Tibial nerve (tissue), 4 donors: ENCODE data around the gene AURKAIP1. TPM values are rescaled to one million over a fixed set of nuclear protein-coding genes. Genes with fewer than 3 reads are reported as not detected.
"Not testable (repeated sequence)": the region's sequence is repeated elsewhere in the genome, so short reads cannot be mapped to it uniquely, and the experiment has no call there.

Source experiments
- DNase-seq, 2 donors: peaks; one replicate each; pipeline ENCODE4 v3.0.0-alpha.2; 2019; ENCODE audit warnings: low spot score in 2 of 2
- H3K27ac ChIP-seq, 4 donors: fragments of 200-600 bp; sonication (generic) in 3 of 4; one replicate each; pipeline ENCODE4 v1.5.1; 2017 to 2019; ENCODE audit warnings: mild to moderate bottlenecking in 1 of 4
- H3K27me3 ChIP-seq, 2 donors: fragments of 200-600 bp; sonication (generic) in 1 of 2; one replicate each; pipeline versions ENCODE4 v1.5.1 to v1.6.0; 2017 to 2019
- H3K36me3 ChIP-seq, 3 donors: fragments of 200-600 bp; sonication (generic); one replicate each; pipeline ENCODE4 v1.5.1; 2018 to 2019
- H3K4me1 ChIP-seq, 4 donors: fragments of 200-600 bp; sonication (generic) in 3 of 4; one replicate each; pipeline ENCODE4 v1.5.1; 2017 to 2019
- H3K4me3 ChIP-seq, 4 donors: fragments of 200-600 bp; sonication (generic) in 3 of 4; one replicate each; pipeline ENCODE4 v1.5.1; 2017 to 2019; ENCODE audit warnings: mild to moderate bottlenecking in 1 of 4, moderate library complexity in 1 of 4
- H3K9me3 ChIP-seq, 4 donors: fragments of 200-600 bp; sonication (generic) in 3 of 4; one replicate each; pipeline ENCODE4 v1.5.1; 2017 to 2019
- EP300 ChIP-seq, 2 donors: sonication (generic); formaldehyde crosslinking; IDR thresholded peaks; one replicate each; pipeline ENCODE4 v1.6.1; 2017; ENCODE audit warnings: antibody characterized with exemption in 2 of 2, mild to moderate bottlenecking in 1 of 2
- POLR2A ChIP-seq, 2 donors: fragments of 450-650 bp; IDR thresholded peaks; one replicate each; pipeline ENCODE4 v1.6.1; 2017; ENCODE audit warnings: antibody characterized with exemption in 2 of 2, mild to moderate bottlenecking in 2 of 2, moderate library complexity in 2 of 2
- WGBS, 2 donors: methylation state at CpG; one replicate each; pipeline ENCODE4 v1.1.5; 2018; 5-methylcytosine and 5-hydroxymethylcytosine counted together
- total RNA-seq, 4 donors: library from RNA; depleted of rRNA; stranded (reverse); fragments of >200 nt; gene quantifications; one replicate each; pipeline ENCODE4 v1.1.0, GENCODE V29; 2016
- TF ChIP-seq, protein P1 (sequence below), 5 experiments: fragments of 200-600 bp in 3 of 5; fragments of 450-650 bp in 2 of 5; sonication (generic) in 3 of 5; IDR thresholded peaks; one replicate each; pipeline ENCODE4 v1.5.1; 2016 to 2019; ENCODE audit warnings: antibody characterized with exemption in 5 of 5, mild to moderate bottlenecking in 3 of 5, moderate library complexity in 2 of 5

The AURKAIP1 gene
- total RNA-seq, 4 donors from 2014 or later, result 63.9 to 128 (median 105) TPM

DNA sequence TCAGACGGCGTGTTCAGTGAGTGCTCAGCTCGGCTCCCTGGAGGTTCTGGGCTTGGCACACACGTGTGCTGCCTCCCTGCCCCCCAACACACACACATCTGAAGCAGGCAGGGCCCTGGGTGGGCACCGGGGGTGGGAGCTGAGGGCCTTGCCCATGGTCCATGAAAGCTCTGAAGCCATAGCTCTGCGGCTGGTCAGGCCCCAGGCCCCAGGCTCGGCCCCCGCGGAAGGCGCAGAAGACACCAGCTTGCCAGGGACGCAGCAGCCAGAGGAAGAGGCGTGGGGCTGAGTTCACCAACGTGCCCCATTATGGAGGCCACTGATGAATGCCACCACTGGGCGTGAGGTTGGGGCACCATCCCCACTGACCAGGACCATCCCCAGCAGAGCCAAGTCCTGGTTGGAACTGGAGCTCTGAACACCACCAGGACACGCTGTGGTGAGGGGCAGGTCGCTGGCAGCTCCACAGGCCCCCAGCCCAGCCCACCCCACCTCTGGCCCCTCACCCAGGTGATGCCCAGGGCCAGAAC is 4.2 kb downstream of the AURKAIP1 start:
- peak overlapping the region in 1 of 4 donors; percentile 58 for H3K27ac ChIP-seq
- H3K4me1 ChIP-seq, result peaks cover 0 to 40% (median 23%) of the 10 kb centered on the region in 4 donors
- H3K36me3 ChIP-seq, result peaks cover 0 to 18% (median 7%) of the 10 kb centered on the region in 3 donors
- no peaks in the 10 kb centered on the region for H3K27me3 ChIP-seq
- no peak overlapping the region for H3K4me3 ChIP-seq
- 80 to 83% methylated on average over 10 to 13 of the region's 16 CpGs for WGBS, 2 donors
- H3K9me3 ChIP-seq, result no peaks in the 10 kb centered on the region
- TF ChIP-seq EP300 (IDR thresholded peaks at IDR 0.05) (no peak), POLR2A (IDR thresholded peaks at IDR 0.05) (no peak)
- TF ChIP-seq, protein P1, sequence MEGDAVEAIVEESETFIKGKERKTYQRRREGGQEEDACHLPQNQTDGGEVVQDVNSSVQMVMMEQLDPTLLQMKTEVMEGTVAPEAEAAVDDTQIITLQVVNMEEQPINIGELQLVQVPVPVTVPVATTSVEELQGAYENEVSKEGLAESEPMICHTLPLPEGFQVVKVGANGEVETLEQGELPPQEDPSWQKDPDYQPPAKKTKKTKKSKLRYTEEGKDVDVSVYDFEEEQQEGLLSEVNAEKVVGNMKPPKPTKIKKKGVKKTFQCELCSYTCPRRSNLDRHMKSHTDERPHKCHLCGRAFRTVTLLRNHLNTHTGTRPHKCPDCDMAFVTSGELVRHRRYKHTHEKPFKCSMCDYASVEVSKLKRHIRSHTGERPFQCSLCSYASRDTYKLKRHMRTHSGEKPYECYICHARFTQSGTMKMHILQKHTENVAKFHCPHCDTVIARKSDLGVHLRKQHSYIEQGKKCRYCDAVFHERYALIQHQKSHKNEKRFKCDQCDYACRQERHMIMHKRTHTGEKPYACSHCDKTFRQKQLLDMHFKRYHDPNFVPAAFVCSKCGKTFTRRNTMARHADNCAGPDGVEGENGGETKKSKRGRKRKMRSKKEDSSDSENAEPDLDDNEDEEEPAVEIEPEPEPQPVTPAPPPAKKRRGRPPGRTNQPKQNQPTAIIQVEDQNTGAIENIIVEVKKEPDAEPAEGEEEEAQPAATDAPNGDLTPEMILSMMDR (IDR thresholded peaks at IDR 0.05), result no peak
- no peak for DNase-seq

GRCh38 chr1:1370094-1370493 is 4.9 kb downstream of the AURKAIP1 start:
- not testable (repeated sequence) for DNase-seq
- H3K4me1 ChIP-seq, result peaks cover 0 to 38% (median 21%) of the 10 kb centered on the region in 4 donors

GRCh38 chr1:1367315-1367714 is 7.7 kb downstream of the AURKAIP1 start:
- Histone ChIP-seq H3K9me3 (no peaks in the 10 kb centered on the region), H3K27me3 (no peaks in the 10 kb centered on the region), H3K36me3 (peaks cover 0 to 2% (median 0%) of the 10 kb centered on the region in 3 donors), H3K4me3 (no peak overlapping the region), H3K27ac (no peak overlapping the region), H3K4me1 (peaks cover 0 to 18% (median 7%) of the 10 kb centered on the region in 4 donors)
- WGBS, 2 donors, result 93 to 94% methylated on average over 5 of the region's 5 CpGs
- TF ChIP-seq, protein P1 (IDR thresholded peaks at IDR 0.05), result no peak
- TF ChIP-seq POLR2A (IDR thresholded peaks at IDR 0.05) (no peak), EP300 (IDR thresholded peaks at IDR 0.05) (no peak)
- DNase-seq, result no peak

More at GRCh38 chr1:1370094-1370493, 4.9 kb downstream of the AURKAIP1 start:
- not testable (repeated sequence) for H3K27ac ChIP-seq, H3K27me3 ChIP-seq, H3K4me3 ChIP-seq, H3K9me3 ChIP-seq
- 91 to 92% methylated on average over 14 of the region's 14 CpGs for WGBS, 2 donors
- H3K36me3 ChIP-seq, result peaks cover 0 to 18% (median 7%) of the 10 kb centered on the region in 3 donors

DNA sequence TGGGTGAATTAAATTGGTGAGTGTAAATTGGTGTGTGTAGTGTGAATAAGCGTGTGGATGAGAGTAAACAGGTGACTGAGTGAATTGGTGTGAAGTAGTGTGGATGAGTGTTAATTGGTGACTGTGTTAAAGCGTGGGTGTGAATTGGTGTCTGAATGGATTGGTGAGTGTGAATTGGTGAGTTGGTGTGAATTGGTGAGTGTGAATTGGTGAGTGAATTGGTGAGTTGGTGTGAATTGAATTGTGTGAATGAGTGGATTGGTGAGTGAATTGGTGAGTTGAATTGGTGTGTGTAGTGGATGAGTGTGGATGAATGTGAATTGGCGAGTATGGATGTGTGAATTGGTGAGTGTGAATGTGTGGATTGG is 8.3 kb downstream of the AURKAIP1 start:
- TF ChIP-seq EP300 (IDR thresholded peaks at IDR 0.05) (no peak), POLR2A (IDR thresholded peaks at IDR 0.05) (no peak)
- TF ChIP-seq, protein P1 (IDR thresholded peaks at IDR 0.05), result no peak
- WGBS, 2 donors, result 92 to 99% methylated on average over 3 of the region's 3 CpGs
- Histone ChIP-seq H3K4me1 (peaks cover 0 to 18% (median 8%) of the 10 kb centered on the region in 4 donors), H3K4me3 (no peak overlapping the region), H3K9me3 (no peaks in the 10 kb centered on the region), H3K27me3 (no peaks in the 10 kb centered on the region), H3K36me3 (no peaks in the 10 kb centered on the region), H3K27ac (no peak overlapping the region)
- no peak for DNase-seq

DNA sequence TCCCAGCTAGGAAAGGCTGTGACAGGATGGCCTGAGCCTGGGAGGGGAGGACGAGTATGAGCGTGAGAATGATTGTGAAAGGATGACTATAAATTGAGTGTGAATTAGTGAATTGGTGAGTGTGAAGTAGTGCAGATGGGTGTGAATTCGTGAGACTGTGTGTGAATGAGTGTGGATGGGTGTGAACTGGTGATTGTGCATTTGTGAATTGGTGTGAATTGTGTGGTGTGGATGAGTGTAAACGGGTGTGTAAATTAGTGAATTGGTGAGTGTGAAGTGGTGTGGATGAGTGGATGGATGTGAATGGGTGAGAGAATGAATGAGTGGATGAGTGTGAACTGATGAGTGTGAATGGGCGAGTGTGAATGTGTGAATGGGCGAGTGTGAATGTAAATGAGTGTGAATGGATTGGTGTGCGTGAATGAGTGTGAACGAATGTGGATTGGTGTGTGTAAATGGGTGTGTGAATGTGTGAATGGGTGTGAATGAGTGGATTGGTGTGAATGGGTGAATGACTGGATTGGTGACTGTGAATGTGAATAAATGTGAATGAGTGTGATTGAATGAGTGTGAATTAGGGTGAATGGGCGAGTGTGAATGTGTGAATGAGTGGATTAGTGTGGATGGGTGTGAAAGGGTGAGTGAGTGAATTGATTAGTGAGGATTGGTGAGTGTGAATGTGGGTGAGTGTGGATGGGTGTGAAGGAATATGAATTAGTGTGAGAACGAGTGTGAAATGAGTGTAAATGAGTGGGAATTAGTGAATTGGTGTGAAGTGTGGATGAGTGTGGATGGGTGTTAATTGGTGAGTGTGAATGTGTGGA is 8.9 kb downstream of the AURKAIP1 start:
- peaks cover 0 to 18% (median 12%) of the 10 kb centered on the region in 4 donors for H3K4me1 ChIP-seq
- WGBS, 2 donors, result 80 to 85% methylated on average over 10 of the region's 10 CpGs
- TF ChIP-seq, protein P1 (IDR thresholded peaks at IDR 0.05), result no peak
- TF ChIP-seq EP300 (IDR thresholded peaks at IDR 0.05), result no peak
- no peak for TF ChIP-seq POLR2A (IDR thresholded peaks at IDR 0.05)

More for the DNA sequence above, 8.9 kb downstream of the AURKAIP1 start:
- Histone ChIP-seq H3K27ac (no peak overlapping the region), H3K36me3 (no peaks in the 10 kb centered on the region), H3K27me3 (no peaks in the 10 kb centered on the region), H3K4me3 (no peak overlapping the region), H3K9me3 (no peaks in the 10 kb centered on the region)
- no peak for DNase-seq
